ENCODE results near the gene LILRA6.

DNA sequence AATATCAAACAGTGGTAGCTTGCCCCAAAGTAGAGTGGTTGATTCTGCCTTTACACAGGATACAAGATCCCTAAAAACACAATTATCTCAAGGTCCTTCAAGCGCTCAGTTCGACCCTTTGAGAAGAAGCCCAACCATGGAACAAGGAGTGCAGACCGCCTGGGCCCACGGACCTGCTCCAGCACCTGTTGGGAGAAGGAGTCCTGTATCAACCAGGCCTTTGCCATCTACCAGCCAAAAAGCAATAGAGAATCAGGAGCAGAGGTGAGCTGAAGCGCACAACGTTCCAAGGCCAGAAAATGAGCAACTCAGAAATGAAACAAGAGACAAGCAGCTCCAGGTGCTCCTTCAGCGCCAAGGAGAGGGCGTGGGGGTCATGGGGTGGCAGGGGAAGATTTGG is 13.4 kb downstream of the LILRA6 start:
- TF ChIP-seq POLR2AphosphoS5 (IDR thresholded peaks at IDR 0.05) = no peak
- TF ChIP-seq, protein P1, sequence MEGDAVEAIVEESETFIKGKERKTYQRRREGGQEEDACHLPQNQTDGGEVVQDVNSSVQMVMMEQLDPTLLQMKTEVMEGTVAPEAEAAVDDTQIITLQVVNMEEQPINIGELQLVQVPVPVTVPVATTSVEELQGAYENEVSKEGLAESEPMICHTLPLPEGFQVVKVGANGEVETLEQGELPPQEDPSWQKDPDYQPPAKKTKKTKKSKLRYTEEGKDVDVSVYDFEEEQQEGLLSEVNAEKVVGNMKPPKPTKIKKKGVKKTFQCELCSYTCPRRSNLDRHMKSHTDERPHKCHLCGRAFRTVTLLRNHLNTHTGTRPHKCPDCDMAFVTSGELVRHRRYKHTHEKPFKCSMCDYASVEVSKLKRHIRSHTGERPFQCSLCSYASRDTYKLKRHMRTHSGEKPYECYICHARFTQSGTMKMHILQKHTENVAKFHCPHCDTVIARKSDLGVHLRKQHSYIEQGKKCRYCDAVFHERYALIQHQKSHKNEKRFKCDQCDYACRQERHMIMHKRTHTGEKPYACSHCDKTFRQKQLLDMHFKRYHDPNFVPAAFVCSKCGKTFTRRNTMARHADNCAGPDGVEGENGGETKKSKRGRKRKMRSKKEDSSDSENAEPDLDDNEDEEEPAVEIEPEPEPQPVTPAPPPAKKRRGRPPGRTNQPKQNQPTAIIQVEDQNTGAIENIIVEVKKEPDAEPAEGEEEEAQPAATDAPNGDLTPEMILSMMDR (IDR thresholded peaks at IDR 0.05; ENCODE audit: poor library complexity, severe bottlenecking) = no peak
